DLD1 (cell line): ENCODE data around the gene PSMB5.

Experiments used
- in situ Hi-C: cut with HindIII; loops from 2 replicates; pipeline ENCODE4 v1.10.0; 2017; ENCODE audit warnings: low sequenced_read_pairs

Gene PSMB5

DNA sequence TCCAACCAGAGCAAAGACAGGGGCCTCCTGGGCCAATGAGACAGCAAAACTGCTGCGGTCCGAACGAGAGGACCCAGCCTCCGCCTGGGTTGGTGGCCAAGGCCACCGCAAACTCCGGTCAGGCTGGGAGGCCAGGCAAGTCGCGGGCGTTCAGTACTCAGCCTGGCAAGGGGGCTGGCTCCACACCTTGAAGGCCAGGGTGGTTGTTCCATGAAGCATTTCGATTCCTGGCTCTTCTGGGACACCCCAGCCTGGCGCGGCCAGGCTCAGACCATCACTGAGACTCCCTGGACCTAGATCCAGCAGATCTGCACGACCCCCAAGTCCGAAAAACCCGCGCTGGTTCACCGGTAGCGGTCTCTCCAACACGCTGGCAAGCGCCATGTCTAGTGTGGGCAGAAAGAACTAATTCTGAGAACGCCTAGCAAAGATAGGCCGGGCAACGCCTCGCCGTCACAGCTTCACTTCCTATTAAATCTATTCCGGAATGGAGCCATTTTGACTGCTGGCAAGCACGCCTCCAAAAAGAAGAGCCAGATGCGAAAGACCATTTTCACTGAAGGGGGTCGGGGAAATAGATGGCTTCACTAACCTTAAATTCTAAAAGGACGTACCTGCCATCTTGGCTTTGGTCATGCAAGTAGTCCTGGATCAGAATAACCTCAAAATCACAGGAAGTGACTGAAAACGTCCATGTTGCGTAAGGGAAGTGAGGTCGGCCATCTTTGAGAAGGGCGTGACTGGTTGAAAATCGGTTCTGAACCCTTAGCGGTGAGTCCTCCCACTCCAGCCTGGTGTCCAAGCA is at the start of gene PSMB5:
PSMB5 (minus strand) TSS at position 403 of the 805 bp plus-strand sequence; CDS start at position 384, 19 bp downstream.
- in situ Hi-C loops = no loop called here

DNA sequence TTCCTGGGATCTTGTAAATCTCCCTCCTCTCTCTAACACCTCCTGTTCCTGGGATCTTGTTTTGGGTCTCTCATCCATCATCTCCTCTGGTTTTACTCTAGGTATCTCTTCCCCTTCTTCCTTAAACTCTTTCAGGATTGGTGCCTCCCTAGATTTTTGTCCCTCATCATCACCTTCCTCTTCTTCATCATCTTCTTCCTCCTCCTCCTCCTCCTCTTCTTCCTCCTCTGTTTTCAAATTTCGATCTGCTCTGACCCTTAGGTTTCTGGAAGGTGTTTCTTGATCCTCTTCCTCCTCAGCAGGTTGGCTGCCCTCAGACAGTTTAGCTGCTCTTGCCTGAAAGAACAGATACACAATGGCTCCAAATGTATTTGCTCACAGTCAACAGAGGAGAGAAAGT is 45.8 kb upstream of the PSMB5 start:
- in situ Hi-C loops = no loop called here

GRCh38 chr14:23079716-23080115 is 45.0 kb upstream of the PSMB5 start:
- in situ Hi-C loops = no loop called here

DNA sequence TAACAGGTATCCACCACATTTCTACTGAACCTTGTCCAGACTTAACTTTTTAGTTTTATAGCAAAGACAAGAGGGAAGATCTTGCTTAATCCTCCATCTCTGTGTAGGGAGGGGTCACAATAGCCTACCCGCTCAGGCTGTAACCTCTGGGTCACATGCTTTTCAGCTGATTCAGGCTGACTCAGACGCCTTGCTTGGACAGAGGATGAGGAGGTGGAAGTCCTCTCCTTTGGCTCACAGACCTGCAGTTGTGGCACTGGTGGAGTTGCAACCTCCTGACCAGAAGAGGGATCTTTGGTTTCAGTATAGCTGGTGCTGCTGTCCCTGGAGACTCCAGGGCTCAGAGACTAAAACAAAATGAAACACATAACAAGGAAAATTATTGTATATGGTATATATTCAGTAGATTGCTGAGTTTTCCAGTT is 44.0 kb upstream of the PSMB5 start:
- in situ Hi-C loops = no loop called here

GRCh38 chr14:23077962-23078361 is 43.3 kb upstream of the PSMB5 start:
- in situ Hi-C loops = no loop called here

- in situ Hi-C loops = no loop called here
These were observed 42.2 kb upstream of the PSMB5 start for GRCh38 chr14:23076785-23077408.

- in situ Hi-C loops = no loop called here
These were observed 40.2 kb upstream of the PSMB5 start for GRCh38 chr14:23074906-23075305.

DNA sequence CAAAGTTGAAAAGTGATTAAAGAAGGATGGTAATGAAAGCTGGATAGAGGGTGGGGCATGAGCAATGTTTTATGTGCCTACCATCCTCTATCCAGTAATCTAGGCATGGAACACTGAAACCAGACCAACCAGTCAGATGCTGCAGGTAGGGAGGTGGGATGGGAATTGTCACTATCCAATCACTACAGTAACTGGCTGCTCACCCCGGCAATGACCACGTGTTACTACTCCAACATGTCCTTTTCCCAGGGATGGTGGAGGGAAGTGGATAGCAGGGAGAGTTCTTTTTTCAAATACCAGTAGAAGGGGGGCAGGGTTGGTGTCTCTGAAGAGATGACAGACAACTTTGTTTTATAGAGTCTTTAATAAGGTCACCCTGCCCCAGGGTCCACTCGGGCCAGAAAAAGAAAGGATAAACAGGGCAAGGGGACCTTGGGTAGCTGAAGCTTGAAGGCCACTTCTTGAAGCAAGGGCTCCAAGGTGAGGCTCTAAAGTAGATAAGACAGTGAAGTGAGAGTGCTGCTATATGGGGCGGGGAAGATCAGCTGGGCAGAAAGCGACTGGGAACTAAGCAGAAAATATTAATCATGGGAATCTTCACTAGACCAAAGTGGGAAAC is 37.3 kb upstream of the PSMB5 start:
- in situ Hi-C loops = no loop called here

DNA sequence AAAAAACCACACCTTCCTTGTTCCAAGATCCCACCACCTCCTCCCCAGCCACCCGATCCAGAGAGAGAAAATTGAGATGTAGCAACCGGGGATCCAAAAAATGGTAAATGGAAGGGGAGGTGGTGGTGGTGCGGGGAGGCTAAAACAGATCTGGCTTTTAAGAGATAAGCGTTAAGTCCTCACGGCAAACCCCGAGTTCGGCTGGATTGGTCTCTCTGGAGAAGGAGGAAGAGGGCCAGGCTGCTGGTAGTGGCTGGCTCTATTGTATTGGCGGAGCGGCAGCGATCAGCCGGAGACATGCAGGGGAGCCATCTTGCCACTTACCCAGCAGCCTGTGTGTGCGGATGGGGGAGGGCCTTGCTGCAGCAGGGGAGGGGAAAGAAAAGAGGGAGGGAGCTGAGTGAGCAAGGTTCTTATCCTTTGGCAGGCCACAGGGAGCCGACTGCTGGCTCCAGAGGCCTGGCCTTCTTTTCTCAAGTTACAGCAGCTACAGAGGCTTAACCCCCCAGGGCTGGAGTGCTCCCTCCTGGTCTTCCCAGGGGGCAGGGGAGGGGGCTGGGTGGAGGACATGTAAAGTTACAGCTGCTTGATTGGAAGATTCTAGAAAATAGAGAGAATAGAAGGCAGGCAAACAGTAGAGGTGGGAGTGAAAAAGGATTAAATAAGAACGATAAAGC is 36.7 kb upstream of the PSMB5 start:
- in situ Hi-C loops = no loop called here

- in situ Hi-C loops = no loop called here
These were observed 35.8 kb upstream of the PSMB5 start for GRCh38 chr14:23070262-23071129.

GRCh38 chr14:23069413-23069806 is 34.7 kb upstream of the PSMB5 start:
- in situ Hi-C loops = no loop called here

DNA sequence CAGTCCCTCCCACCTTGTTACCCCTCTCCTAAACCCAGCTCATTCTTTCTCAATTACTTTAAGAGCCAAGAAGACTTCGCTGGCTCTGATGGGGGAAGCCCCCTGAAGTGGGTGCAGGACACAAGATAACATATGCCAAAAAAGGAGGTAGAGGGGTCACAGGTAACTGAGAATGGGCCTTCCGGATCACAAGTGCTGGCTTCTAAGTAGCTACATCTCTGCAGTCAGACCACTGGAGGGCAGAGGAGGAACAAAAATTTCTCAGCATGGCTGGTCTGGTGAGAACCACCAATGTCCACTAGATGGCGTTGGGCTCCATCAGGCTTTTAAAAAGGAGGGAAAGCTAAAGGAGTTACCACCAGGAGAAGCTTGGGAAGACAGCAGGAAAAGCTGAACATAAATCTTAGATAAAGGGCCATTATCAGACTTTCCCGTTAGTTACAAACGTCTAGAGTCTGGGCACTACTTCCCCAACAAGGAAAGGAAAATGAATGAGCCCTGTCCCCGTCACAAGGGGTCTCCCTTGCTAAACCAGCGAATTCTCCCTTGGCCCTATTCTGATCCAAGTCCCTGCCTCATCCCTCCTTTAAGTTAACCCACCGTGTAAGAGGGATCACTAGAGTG is 34.2 kb upstream of the PSMB5 start:
- in situ Hi-C loops = no loop called here

DNA sequence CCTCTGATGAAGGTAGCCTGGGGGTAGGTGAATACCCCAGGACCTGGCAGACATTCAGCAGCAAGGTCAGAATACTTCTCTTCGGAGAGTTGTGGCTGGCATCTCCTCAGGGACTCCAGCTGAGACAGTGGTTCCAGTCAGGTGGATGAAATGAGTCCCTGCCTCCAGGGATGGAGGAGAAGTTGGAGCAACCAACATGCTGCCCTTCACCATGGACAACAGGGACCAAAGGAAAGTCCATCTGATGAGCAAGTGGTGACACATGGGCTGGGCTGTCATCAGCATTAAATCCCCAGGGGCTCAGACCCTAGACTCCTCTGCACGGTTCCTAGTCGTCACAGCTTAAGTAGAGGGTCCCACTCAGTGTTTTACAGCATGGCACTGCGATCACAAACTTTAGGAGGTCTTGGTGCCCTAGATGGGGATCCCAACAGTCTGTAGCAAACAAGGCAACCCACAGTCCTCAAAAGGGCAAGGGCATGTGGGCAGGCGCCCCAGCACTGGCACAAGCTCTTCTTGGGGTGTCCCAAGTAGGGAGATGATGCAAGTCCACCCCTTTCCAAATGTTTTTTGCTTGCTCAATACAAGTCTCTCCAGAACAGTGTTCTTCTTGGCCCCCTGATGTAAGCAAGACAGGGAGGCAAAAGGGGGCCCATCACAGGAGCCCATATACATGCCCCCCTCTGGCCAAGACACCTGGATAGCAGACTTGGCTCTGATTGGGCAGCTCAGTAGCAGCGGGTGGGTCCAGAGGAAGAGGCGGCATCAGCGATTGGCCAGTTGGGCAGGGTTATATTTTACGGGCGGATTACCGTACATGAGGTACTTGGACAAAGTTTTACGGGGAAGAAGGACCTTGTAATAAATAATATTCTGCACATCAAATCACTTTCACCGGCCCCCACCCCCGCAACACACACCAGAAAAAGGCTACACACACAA is 33.4 kb upstream of the PSMB5 start:
- in situ Hi-C loops = no loop called here

- in situ Hi-C loops = no loop called here
These were observed 32.4 kb upstream of the PSMB5 start for GRCh38 chr14:23066855-23067744.

- in situ Hi-C loops = no loop called here
These were observed 31.7 kb upstream of the PSMB5 start for GRCh38 chr14:23066368-23066767.

DNA sequence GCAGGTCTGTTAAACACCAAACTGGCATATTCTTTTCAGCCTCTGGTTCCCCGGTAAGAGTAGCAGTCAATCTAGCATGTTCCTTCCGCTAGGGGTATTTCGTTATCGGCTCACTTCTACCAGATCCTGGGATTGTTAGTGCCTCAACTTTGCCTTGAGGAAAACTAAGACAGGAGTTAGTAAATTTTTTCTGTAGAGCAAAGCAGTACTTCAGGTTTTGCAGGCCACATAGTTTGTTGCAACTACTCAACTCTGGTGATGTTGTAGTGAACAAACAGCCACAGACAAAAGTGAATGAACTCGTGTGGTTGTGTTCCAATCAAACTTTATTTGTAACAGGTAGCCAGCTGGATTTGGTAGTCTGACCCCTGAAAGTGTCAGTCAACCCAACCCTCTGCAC is 28.9 kb upstream of the PSMB5 start:
- in situ Hi-C loops = no loop called here

GRCh38 chr14:23062002-23062401 is 27.3 kb upstream of the PSMB5 start:
- in situ Hi-C loops = no loop called here
